ENCODE data around the gene CPEB4. TPM values are rescaled to one million over a fixed set of nuclear protein-coding genes. Genes with fewer than 3 reads are reported as not detected.

CPEB4 gene
- total RNA-seq, 4 donors from 2014 or later, result 51.5 to 69.5 (median 66.1) TPM

DNA sequence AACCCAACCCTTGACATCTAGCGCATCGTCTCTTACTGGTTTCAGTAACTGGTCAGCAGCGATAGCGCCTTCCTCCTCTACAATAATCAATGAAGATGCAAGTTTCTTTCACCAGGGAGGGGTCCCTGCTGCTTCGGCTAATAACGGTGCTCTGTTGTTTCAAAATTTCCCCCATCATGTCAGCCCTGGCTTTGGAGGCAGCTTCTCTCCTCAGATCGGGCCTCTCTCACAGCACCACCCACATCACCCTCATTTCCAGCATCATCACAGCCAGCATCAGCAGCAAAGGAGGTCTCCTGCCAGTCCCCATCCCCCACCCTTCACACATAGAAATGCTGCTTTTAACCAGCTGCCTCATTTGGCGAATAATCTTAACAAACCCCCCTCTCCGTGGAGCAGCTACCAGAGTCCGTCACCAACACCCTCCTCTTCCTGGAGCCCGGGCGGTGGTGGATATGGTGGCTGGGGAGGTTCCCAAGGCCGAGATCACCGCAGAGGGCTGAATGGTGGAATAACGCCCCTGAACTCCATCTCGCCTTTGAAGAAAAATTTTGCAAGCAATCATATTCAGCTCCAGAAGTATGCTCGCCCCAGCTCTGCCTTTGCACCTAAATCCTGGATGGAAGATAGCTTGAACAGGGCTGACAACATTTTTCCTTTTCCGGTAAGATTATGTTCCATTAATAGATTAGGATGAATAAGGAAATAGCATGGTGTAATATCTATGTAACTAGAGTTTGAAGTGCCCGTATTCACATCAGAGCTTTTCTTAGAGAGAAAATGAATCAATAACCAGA is 2.2 kb downstream of the CPEB4 start:
- intact Hi-C loops (cut with DNase I), result no loop called here
- 15 to 24% methylated on average over 19 of the region's 19 CpGs for WGBS, 2 donors
- H3K27me3 ChIP-seq, result no peaks in the 10 kb centered on the region
- H3K4me1 ChIP-seq, result peaks cover 7 to 17% of the 10 kb centered on the region in 2 donors
- peak overlapping the region; percentile 36 to 76 (median 73) for H3K4me3 ChIP-seq (replicated peaks in 1 of 3)
- no peaks in the 10 kb centered on the region for H3K9me3 ChIP-seq
- peak in 1 of 2 donors; percentile 50 for TF ChIP-seq POLR2A (IDR thresholded peaks at IDR 0.05)
- TF ChIP-seq, protein P1, sequence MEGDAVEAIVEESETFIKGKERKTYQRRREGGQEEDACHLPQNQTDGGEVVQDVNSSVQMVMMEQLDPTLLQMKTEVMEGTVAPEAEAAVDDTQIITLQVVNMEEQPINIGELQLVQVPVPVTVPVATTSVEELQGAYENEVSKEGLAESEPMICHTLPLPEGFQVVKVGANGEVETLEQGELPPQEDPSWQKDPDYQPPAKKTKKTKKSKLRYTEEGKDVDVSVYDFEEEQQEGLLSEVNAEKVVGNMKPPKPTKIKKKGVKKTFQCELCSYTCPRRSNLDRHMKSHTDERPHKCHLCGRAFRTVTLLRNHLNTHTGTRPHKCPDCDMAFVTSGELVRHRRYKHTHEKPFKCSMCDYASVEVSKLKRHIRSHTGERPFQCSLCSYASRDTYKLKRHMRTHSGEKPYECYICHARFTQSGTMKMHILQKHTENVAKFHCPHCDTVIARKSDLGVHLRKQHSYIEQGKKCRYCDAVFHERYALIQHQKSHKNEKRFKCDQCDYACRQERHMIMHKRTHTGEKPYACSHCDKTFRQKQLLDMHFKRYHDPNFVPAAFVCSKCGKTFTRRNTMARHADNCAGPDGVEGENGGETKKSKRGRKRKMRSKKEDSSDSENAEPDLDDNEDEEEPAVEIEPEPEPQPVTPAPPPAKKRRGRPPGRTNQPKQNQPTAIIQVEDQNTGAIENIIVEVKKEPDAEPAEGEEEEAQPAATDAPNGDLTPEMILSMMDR (IDR thresholded peaks at IDR 0.05), result no peak
- no peaks in the 10 kb centered on the region for H3K36me3 ChIP-seq
- DNase-seq, result peak; percentile 46 to 61
- H3K27ac ChIP-seq, result peak overlapping the region; percentile 94 to 96 (median 95)

DNA sequence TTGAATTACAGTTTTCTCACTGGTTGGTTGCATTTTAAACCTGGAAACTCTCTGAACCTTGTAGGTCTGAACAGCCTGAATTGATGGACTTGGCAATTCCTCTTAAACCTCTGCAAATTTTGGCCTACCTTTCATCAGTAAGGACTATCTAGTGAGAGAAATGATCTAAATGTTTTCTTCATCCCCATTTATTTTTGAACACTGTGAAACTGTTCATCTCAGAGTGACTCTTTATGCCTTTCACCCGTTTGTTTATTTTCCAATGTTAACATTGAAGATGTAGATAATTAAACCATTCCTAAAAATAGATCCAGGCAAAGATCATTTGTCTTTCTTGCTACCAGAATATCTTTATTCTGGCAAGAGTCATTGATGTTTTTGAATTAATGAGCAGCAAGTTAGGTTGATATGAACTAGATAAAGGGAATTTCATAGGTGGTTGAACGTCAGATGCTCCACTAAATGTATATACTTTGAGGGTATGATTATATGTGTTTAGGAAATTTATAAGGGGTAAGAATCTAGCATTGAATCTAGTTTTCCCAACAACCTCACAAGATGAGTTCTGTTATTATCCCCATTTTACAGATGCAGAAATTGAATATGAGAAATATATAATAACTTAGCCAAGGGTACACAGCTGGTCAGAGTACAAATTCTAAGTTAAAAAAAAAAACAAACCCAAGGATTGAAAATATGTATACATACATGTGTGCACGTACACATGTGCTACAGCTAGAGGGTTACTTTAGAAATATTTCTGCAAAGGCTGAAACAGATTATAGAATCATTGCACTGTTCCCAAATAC is 3.4 kb downstream of the CPEB4 start:
- Histone ChIP-seq H3K9me3 (no peaks in the 10 kb centered on the region), H3K4me1 (peaks cover 10 to 17% of the 10 kb centered on the region in 2 donors), H3K4me3 (replicated peaks in 1 of 3) (peak overlapping the region in 2 of 3 donors; percentile 15 to 76), H3K27ac (peak overlapping the region; percentile 94 to 96 (median 95)), H3K27me3 (no peaks in the 10 kb centered on the region), H3K36me3 (no peaks in the 10 kb centered on the region)
- TF ChIP-seq, protein P1 (IDR thresholded peaks at IDR 0.05), result no peak
- peak in 1 of 2 donors; percentile 12 for TF ChIP-seq POLR2A (IDR thresholded peaks at IDR 0.05)
- intact Hi-C loops (cut with DNase I), result no loop called here
- WGBS, 2 donors, result 19 to 31% methylated on average over 3 of the region's 3 CpGs
- no peak for DNase-seq

DNA sequence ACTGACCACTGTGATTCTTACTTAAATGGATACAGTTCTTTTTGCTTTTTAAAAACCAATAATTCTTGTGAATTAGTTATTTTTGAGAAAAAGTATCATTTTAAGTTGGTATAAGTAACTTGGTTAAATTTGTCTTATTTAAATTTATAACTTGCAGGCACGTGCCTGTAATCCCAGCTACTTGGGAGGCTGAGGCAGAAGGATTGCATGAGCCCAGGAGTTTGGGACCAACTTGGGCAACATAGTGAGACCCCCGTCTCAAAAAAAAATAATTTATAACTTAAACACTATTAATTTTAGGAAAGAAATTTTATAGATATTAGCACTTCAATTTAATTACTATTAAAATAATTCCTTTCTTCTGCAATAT is 5.0 kb downstream of the CPEB4 start:
- intact Hi-C loops (cut with DNase I), result no loop called here
- Histone ChIP-seq H3K9me3 (no peaks in the 10 kb centered on the region), H3K27me3 (no peaks in the 10 kb centered on the region), H3K4me3 (replicated peaks in 1 of 3) (peak overlapping the region in 1 of 3 donors; percentile 76), H3K27ac (peak overlapping the region; percentile 31 to 96 (median 94)), H3K36me3 (no peaks in the 10 kb centered on the region), H3K4me1 (peaks cover 11 to 22% of the 10 kb centered on the region in 2 donors)
- DNase-seq, result no peak
- 65 to 81% methylated on average over 2 of the region's 2 CpGs for WGBS, 2 donors
- TF ChIP-seq, protein P1 (IDR thresholded peaks at IDR 0.05), result no peak
- no peak for TF ChIP-seq POLR2A (IDR thresholded peaks at IDR 0.05)

DNA sequence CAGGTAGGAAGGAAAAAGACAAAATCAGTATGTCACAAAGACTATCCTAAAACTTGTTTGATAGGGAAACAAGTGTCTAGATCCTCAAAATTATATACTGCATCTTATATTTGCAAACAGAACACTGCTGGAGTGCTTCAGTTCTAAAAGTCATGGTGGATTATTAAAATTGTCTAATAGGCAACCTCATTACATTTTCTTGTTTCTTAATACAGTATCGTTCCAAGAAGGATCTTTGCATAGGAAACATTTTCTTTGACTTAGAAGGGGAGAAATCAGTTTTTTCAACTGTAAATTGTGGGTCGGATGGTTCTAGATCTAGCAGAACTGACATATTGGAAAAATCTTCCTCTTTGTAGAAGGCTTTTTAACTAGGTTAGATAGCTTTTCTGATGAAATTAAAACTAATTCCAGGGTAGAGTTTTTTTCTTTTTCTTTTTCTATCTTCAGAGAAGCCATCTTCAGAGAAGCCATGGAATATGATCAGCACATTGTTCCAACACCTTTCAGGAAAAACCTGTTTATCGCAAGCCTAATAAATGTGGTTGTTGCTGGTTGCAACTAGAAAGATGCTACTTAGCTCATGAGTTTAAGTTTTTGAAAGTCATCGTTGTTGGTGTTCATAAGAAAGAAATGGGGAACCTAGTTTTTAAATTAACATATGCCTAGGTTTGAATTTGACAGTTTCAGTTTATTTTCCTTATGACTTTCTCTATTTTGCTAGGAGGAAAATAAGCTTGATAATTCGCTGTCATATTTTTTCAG is 7.4 kb downstream of the CPEB4 start:
- TF ChIP-seq, protein P1 (IDR thresholded peaks at IDR 0.05), result no peak
- no peak for TF ChIP-seq POLR2A (IDR thresholded peaks at IDR 0.05)
- DNase-seq, result no peak
- H3K9me3 ChIP-seq, result no peaks in the 10 kb centered on the region
- no peak overlapping the region for H3K4me3 ChIP-seq (replicated peaks in 1 of 3)
- peak overlapping the region in 2 of 3 donors; percentile 94 to 96 for H3K27ac ChIP-seq
- H3K4me1 ChIP-seq, result peaks cover 16 to 40% of the 10 kb centered on the region in 2 donors
- H3K27me3 ChIP-seq, result no peaks in the 10 kb centered on the region
- 83 to 86% methylated on average over 5 of the region's 5 CpGs for whole genome bisulfite sequencing, 2 donors
- intact Hi-C loops (cut with DNase I), result no loop called here
- no peaks in the 10 kb centered on the region for H3K36me3 ChIP-seq
